AML-193 (cell line): ENCODE measurements around the gene ELP6.

ENCODE experiments used
- DNase-seq, 2 experiments: peaks; one replicate each; lab custom pipeline; 2025; lab: John Stamatoyannopoulos, UW

Gene ELP6, protein sequence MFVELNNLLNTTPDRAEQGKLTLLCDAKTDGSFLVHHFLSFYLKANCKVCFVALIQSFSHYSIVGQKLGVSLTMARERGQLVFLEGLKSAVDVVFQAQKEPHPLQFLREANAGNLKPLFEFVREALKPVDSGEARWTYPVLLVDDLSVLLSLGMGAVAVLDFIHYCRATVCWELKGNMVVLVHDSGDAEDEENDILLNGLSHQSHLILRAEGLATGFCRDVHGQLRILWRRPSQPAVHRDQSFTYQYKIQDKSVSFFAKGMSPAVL

DNA sequence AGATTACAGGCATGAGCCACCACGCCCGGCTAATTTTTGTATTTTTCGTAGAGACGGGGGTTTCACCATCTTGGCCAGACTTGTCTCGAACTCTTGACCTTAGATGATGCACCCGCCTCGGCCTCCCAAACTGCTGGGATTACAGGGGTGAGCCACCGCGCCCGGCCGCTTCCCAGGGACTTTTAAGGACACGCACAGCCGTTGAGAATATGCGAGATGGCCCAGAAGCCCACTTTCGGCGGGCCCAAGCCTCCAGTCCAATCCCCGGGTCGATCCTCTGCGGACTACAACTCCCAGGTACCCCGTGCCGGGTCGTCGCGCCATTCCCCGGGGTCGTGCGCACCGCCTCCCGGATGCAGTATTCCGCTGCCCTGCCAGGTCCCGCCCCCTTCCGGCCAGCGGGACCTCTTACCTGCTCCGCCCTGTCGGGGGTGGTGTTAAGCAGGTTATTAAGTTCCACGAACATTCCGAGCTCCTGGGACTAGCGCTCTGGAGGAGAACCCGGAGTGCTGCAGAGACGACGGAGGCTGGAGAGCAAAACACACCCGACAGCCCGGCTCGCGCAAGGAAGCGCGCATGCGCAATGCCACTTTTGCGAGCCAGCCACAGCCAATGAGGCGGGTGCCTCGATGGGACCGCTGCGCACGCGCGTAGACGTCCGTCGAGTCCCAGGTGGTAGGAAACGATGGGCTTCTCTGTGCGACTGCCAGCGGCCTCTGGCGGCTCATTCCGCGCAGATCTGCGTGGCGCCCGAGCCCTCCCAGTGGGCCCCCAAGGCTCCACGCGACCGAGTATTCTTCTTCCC is at the start of gene ELP6:
Gene ELP6 (minus strand): TSS at position 588 of the 805 bp plus-strand sequence. CDS start 122 bp downstream, at position 466.
- peak; percentile 97 to 98 for DNase-seq

DNA sequence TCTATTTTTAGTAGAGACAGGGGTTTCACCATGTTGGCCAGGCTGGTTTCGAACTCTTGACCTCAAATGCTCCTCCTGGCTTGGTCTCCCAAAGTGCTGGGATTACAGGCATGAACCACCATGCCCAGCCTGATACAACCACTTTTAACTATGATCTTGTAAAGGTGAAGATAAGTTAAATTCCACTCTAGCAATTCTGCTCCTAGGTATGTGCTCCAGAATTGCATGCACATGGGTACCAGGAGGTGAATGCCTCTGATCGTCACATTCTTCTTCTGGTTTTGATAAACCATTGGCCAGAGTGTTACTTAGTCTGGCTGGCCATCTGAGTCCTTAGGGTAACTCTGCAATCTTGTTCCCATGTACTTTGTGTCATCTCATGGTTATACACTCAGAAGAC is 42.8 kb upstream of the ELP6 start:
- no peak for DNase-seq

DNA sequence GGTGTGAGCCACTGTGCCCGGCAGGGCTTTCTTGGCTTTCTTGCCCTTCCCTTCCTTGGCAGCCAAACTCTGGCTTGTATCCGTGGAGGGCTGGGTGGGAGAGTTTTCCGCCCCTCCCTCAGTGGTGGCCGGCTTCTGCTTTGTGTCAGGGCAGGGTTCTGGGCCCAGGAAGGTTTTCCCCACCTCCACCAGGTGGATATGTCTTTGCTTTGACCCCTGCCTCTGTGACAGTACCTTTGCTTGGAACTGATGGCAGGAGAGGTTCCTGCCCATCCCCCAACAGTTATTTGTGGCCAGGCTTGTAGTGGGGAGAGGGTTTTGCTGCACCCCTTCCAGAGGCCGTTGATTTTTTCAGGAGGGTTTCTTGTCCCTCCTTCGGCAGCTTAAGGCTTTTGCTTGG is 40.8 kb upstream of the ELP6 start:
- no peak for DNase-seq

DNA sequence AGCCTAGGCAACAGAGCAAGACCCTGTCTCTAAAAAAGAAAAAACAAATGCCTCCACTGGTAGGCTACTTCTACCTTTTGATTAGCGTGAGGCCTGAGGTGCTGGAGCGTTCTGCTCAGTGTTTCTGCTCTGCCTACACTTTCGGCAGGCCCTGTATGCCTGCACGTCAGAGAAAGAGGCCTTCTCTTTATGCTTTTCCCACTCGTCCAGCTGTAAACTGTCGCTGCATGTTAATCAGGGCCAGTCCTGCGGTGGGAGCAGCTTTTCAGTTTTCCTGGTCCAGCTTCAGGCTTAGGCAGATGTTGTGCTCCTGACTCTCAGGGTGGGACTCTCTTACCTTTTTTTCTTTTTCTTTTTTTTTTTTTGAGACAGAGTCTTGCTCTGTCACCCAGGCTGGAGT is 39.9 kb upstream of the ELP6 start:
- no peak for DNase-seq

DNA sequence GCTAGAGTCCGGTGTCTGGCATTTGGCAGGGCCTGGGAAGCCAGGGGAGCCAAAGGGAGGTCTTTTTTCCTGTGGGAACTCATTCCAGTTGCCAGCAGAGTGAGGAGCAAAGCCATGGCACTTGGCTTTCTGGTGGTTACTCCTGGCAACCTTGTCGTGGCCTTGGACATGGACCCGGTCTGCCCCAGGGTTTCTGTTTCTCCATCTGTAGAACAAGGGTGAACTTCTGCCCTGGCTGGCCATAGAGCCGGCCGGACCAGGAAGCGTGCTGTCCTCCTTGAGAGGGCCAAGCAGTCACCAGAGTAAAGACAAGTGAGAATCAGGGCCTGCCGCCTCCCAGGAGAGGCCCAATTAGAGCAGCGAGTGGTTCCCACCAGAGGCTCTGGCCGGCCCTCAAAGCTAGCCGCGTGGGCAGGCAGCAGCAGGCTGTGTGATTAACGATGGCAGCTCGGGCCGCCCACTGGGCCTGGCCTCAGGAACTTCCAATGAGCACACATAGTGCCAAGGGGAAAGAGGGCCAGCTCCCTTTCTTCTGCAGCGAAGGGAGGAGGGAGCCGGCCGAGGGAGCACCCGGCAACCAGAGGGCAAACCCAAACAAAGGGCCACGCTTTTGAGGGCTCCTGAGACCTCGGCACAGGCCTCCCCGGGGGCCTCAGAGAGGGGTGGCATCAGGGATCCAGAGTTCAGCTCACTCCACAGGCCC is 29.1 kb upstream of the ELP6 start:
- no peak for DNase-seq

DNA sequence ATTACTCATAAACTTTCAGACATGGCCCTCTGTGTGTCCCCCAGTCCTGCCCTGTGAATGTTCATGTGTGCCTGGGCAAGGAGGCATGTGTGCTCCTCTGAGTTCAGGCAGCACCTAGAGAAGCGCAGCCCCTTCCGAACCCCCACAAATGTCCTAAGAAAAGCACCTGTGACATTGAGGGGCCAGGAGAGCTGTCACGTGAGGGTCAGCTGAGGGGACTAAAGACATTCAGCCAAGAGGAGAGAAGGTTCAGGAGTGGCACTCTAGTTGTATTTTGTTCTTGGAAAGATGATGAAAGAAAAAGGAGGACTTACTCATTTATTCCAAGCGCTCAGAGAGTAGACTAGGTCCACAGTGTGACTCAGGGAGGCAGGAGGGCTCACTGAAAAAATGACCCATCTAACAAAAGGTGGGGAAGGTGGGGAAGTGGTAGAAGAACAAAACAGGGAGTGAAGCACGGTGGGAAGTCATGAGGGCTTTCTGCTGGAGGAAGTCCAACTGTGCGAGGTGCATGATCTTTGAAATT is 28.1 kb upstream of the ELP6 start:
- DNase-seq: no peak

DNA sequence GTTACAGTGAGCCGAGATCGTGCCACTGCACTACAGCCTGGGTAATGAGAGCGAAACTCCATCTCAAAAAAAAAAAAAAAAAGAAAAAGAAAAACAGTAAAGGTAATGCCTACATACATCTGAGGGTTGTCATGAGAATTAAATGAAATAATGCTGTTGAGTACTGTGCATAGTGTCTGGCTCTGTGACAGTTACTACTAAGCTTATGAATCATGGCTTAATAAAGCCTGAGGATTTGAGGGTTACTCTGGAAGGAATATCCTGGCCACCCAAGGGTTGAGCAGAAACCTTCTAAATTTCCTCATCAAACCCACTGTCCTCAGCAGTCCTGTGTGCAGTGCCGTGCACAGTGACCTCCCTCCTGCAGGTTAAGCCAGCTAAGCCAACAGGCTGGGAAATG is 26.8 kb upstream of the ELP6 start:
- DNase-seq: no peak

DNA sequence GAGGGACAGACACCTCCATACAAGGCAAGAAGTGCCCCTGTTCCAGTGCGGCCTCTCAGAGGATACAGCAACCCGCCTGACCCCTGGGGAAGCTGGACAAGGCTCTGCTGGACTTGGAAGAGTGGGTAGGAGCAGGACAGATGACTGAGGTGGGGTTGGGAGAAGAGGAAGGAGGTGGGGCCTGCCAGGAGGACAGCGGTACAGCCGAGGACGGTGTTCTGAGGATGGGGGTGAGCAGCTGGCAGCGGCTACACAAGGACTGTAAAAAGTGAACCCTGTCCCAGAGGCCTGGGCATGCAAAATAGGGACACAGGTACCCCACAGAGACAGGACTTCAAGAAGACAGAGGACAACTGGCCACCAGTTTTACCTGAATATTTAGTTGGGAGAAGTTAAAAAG is 23.5 kb upstream of the ELP6 start:
- no peak for DNase-seq

DNA sequence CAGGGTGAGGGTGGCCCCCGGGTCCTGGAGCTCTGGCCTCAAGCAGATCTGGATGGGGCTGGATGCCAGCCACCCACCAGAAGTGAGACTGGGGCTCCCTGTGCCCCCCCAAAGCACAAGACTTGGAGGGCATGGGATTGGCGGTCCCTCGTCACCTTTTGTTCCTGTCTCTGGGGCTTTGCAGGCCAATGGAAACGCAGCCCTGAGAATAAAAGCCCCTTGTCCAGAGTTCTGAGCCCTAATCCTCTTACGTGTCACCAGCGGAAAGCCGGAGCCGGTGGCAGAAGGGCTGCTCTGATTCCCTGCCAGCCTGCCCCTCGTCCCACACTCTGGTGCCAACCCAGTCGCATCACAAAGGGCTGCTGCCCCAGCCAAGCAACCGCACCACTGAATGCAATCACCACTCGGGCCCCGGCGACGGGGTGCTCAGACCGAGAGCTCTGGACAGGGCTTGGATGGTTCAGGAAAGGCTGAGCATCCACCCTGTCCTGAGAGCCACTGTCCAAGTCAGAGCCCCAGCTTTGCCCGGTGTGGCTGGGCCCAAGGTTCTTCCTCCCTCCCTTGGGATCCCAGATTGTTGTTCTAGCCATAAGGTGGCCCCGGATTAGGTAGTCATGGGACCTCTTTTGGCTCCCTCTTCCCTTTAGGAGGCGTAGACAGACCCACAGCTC is 22.8 kb upstream of the ELP6 start:
- DNase-seq: no peak

DNA sequence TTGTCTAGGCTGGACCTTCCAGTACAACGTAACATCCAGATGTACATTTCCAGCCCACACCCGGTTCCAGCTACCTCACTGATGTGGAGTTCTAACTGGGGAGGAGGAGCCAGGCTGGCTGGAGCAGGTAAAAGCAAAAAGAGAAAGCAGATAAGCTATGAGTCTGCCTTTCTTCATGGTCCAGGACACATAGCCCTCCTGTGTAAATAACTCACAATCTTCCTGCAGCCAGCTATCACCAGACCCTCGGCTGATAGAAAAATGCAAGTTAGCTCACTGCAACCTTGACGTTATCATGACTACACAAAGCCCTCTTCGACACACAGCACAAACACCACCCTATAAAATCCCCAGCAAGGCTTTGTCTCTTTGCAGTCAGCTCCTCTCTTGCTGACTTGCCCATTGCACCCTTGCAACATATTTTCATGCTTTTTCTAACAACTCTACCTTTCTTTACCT is 20.5 kb upstream of the ELP6 start:
- DNase-seq: no peak

DNA sequence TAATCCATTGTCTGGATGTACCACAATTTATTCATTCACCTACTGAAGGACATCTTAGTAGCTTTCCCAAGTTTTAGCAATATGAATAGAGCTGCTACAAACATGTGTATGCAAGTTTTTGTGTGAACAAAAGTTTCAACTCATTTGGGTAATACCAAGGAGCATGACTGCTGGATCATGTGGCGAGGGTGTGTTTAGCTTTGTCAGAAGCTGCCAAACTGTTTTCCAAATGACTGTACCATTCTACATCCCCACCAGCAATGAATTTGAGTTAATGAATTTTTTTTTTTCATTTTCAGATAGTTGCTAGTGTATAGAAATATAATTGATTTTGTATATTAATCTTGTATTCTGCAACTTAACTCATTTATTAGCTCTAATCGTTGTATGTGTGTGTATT is 20.0 kb upstream of the ELP6 start:
- DNase-seq: no peak

DNA sequence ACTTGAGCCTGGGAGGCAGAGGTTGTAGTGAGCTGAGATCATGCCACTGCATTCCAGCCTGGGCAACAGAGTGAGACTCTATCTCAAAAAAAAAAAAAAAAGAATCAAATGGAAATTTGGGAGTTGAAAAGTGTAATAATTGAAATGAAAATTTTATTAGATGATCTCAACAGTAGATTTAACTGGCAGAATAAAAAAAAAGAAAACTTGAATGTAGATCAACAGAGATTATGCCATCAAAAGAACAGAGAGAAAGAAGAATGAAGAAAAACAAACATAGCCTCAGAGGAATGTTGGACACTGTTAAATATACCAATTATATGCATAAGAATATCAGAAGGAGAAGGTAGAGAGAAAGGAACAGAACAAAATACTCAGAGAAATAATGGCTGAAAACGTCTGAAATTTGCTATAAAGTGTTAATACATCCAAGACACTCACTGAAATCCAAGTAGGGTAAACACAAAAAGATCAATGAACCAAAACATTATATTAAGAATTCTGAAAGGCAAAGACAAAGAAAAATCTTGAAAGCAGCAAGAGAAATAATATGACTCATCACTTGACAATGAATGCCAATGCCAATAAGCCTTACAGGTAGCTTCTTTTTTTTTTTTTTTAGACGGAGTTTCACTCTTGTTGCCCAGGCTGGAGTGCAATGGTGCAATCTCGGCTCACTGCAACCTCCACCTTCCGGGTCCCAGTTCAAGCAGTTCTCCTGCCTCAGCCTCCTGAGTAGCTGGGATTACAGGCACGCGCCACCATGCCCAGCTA is 14.6 kb upstream of the ELP6 start:
- DNase-seq: no peak

DNA sequence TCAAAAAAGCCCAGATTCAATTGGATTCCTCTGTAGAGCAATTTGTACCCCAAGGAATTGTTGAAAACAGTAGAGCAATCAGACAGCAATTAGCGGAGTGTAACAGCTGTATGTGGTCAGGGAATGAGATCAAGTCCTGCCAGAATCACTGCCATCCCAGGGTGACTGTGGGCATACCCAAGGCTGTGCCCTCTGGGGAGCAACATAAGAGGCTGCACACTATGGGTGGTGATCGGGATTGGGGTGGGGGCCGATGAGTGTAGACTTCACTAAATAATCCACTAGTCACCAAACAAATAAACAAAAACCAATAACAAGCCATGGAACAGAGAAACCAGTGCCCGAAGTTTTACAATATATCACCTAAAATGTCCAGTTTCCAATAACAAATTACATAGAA is 12.1 kb upstream of the ELP6 start:
- no peak for DNase-seq

DNA sequence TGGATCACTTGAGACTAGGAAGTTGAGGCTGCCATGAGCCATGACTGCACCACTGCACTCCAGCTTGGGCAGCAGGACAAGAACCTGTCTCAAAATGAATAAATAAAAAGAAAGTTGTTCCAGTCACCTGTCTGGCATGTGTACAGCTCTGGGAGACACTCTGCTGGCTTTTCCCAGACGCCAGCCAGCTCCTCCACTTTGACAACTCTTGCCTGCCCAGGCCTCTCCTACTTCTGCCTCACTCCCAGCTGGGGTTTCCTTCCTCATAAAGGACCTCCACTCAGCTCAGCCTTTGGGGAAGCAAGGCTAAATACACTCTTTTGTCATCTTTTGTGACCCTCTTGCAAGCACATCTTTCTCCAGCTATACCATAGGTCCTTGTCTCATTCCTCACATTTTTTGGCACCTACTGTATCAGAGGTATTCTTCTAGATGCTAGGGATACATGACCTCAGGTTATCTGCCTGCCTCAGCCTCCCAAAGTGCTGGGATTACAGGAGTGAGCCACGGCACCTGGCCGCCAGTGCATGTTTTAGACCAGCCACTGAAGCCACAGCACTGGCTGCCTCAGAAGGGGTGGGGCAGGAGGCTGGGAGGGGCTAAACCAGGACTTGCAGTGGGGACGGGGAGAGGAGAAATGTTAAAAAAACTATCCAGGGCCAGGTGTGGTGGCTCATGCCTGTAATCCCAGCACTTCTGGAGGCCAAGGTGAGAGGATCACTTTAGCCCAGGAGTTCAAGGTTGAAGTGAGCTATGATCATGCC is 10.0 kb upstream of the ELP6 start:
- no peak for DNase-seq

DNA sequence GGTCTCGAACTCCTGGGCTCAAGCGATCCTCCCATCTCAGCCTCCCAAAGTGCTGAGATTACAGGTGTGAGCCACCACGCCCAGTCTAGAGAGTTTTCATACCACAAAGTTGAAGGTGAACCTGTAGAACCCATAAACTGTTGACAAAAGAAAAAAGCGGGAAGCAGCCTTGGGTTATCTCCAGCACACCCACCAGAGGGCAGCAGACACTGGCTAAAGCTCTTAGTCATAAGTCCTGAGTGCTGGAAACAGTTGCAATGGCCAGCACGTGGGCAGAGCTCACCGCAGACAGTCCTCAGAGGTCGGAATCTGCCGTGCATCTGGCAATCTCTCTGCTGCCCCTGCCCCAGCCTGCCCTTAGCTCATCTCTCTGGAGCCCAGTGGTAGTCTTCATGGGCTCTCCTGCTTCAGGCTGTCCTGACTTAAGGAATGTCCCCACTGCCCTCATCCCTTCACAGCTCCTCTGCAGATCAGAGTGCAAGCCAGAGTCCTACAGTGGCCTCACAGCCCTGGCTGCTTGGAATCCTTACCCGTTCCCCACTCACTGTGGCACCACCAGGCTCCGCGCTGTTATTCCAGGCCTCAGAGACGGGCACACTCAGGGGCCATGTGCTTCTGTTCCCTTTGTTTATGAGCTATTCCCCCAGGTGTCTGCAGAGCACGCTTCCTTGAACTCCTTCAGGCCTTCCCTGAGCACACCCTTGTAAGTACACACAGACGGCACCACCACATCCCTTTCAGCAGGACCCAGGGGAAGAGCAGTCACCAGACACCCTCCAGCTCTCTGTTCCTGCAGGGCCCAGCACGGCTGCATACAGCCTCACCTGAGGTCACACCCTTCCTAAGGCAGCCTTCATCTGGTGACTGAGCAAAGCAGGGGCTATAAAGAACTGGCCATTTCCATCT is 8.8 kb upstream of the ELP6 start:
- DNase-seq: peak; percentile 96 to 98

DNA sequence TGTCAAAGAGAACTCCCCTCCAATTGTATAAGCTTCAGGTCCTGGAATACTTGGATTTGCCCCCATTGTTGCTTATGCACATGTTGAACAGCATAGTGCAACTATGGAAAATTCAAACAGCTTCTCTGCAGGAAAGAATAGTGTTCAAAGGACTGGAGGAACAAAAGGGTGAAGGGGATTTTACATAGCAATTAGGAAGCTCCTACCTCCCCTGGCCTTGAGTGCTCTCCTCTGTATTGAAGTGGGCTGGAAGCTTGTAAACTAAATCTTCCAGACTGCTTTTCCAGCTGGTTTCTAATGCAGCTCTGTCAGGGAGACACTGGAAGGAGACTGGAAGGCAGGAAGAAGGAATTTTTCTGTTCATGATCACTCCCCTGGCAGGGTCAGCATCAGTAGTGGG is 7.2 kb upstream of the ELP6 start:
- DNase-seq: no peak

DNA sequence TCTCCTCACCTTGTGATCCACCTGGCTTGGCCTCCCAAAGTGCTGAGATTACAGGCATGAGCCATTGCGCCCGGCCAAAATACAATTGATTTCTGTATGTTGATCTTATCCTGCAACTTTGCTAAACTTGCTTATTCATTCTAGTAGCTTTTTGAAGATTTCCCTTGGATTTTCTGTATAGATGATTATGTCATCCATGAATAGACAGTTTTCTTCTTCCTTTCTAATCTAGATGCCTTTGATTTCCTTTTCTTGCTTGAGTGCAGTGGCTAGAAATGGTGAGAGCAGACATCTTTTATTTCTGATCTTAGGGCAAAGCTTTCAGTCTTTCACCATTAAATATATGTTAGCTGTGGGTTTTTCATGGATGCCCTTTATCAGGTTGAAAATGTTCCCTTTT is 4.4 kb upstream of the ELP6 start:
- no peak for DNase-seq

DNA sequence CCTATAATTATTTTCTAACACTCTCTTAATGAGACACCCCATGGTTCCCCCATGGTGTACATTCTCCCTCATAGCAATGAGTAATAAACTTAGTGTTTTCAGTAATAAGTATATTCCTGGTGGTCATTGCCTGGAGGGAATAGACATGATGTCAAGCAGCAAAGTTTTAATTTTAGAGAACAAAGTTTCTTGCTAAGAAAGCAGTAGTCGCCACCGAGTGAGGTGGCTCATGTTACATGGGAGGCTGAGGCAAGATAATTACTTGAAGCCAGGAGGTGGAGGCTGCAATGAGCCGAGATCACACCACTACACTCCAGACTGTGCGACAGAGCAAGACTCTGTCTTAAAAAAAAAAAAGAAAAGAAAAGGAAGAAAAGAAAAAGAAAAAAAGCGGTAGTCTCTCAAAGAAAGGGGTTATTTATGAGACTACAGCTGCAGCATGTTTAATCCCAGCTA is 2.4 kb upstream of the ELP6 start:
- DNase-seq: no peak

DNA sequence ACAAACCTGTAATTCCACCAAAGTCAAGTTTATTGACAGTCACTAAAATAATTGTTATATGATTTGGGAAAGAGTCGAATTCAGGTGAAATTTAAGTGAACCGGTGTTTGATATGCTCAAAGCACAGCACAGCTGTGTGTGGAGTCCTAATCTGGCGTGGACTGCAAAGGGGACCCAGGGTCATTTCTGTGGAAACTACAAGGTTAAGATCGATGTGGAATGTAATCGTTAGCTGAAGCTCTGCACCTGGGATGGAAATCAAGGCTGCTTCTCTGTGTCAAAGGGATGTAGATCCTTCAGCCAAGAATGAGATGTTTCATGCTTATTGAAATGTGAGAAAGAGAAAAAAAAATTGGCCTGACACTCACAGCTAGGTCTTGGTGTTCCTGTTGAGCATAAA is 1.6 kb upstream of the ELP6 start:
- no peak for DNase-seq
